HG03097 (cell line): ENCODE measurements around the gene CLSTN1.
"Not testable (repeated sequence)": the region's sequence is repeated elsewhere in the genome, so short reads cannot be mapped to it uniquely, and the experiment has no call there.

Source experiments
- ATAC-seq: cut with Tn5 transposase; IDR thresholded peaks from one replicate; pipeline ENCODE4 v1.9.1; 2021; ENCODE audit not compliant: unreplicated experiment, low FRiP score

Gene CLSTN1

DNA sequence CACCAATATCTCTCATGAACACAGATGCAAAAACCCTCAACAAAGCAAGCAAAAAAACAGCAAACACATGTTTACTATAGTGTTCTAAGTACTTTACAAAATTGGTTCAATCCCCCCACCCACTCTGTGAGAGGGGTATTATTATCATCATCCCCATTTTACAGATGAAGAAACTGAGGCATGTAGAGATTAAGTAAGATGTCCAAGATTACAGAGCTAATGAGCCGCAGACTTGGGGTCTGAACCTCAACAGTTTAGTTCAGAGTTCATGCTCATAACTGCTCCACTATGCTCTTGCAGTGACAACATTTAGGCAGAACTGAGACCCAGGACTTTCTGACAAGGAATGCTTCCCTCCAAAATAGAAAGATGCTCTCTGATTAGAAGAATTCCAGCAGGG is 21.9 kb downstream of the CLSTN1 start:
- no peak for ATAC-seq

DNA sequence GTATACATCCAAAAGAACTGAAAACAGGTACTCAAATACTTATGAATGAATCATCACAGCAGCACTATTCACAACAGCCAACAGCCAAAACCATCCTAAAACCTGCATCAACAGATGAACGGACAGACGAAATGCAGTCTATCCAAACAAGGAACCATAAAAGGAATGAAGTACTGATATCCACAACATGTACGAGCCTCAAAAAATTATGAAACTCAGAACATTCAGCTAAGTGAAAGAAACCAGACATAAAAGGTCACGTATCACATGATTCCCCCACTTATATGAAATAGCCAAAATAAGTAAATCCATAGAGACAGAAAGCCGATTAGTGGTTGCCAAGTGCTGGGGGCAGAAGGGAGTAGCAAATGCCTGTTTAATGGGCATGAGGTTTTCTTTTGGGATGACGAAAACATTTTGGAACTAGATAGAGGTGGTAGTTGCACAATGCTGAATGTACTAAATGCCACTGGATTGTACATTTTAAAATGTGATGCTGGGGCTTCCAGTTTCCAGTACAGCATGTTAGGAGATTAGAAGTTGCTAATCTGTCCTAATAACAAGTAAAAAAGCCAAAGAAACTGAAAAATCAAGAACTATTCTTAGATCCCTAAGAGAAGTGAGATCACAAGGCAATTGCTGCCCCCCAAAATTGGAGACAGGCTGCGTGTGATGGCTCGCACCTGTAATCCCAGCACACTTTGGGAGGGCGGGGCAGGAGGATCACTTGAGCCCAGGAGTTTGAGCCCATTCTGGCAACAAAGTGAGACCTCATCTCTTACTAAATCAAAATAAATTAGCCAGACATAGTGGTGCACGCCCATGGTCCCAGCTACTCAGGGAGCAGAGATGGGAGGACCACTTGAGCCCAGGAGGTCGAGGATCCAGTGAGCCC is 25.3 kb downstream of the CLSTN1 start:
- ATAC-seq: no peak

DNA sequence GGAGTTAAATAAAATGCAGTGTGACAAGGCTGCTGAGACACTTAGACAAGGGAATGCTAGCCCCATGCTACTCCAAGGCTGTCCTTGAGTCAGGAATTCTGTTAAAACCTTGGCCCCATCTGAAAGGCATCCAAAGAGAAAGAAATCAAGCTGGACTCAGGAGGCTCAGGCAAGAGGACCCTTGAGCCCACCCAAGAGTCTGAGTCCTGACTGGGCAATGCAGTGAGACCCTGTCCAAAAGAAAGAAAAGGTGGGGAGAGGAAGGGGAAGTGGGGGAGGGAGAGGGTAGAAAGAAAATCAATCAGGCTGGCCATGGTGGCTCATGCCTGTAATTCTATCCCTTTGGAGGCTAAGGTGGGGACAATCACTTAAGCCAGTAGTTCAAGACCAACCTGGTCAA is 26.7 kb downstream of the CLSTN1 start:
- no peak for ATAC-seq

DNA sequence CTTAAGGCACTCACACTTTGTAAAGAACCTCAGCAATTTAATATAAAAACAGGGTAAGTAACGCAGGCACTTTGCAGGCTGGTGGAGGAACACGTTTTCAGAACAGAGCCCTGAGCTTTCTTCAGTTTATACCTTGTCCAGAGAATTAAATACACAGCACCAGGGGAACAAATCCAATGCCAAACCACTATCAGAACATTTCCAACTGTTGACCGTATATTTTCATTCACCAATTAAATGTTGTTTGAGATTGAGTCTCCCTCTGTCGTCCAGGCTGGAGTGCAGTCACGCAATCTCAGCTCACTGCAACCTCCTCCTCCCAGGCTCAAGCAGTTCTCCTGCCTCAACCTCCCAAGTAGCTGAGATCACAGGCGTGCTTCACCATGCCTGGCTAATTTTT is 29.7 kb downstream of the CLSTN1 start:
- no peak for ATAC-seq

DNA sequence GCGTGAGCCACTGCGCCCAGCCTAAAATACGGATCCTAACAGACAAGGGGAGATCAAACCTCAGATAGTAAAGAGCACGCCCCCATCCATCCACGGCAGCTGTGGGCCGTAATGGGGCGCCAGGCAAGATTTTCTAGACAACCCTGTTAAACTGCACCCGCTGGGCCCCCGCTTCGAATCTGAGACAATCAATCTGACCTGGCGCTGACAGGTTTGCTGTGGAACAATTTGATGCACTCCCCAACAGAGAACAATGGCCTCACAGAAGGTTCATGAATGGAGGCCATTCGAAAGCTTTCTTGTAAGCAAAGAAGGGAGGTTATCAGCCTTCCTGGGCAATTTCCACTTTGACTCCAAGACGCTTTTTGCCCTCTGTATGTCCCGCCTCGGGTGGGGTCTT is 30.5 kb downstream of the CLSTN1 start:
- no peak for ATAC-seq

DNA sequence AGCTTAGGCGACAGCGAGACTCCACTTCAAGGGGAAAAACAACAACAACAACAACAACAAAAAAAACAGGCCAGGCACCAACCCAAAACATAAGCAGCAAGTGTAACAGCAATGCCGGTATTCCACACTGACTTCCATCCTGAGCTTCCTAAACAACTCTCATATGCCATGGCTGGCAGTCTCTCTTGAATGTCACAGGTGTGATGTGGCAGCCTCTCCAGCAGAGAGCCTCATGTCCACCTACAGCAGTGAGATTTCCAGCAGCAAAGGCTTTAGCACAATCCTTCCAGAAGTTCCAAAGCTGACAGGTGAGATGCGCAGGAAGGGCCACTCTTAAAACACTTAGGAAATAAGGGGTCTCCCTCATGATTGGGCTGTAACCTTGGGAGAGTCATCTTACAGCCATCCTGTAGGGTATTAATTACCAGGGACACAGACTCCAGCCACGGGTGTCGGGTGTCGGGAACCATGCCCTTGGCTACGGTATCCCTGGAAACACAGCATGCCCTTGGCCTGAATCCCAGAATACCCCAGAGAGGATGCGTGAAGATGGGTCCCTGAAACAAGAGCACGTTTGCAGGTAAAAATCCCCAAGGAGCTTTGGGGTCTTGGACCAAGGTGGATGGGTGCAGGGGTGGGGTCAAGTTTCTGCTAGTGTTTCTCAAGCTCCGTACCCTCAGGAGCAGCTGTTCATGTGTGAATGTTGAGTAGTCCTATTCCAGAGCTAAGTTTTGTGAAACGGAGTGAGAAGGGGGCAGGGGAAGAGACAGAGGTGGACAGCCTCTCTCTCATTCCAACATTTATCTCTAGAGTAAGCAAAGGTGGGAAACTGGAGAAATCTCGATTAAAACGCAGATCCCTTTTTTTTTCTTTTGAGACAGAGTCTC is 31.4 kb downstream of the CLSTN1 start:
- no peak for ATAC-seq

DNA sequence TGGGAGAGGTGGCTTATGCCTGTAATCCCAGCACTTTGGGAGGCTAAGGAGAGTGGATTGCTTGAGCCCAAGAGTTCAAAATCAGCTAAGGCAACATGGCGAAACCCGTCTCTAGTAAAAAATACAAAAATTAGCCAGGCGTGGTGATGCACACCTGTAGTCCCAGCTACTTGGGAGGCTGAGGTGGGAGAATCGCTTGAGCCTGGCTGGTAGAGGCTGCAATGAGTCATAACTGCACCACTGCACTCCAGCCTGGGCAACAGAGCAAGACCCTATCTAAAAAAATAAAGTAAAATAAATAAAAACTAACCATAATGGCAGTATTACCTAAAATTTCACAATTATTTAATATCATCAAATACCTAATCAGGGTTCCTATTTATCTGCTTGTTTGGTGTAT is 34.1 kb downstream of the CLSTN1 start:
- not testable (repeated sequence) for ATAC-seq

DNA sequence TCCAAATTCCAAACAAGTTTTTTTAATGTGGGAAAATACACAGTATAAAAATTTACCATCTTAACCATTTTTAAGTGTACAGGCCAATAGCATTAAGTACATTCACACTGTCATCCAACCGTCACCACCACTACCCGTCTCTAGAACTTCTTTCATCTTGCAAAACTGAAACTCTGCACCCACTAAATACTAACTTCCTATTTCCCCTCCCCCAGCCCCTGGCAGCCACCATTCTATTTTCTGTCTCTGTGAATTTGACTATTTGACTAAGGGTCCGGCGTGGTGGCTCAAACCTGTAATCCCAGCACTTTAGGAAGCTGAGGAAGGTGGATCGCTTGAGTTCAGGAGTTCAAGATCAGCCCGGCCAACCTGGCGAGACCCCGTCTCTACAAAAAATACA is 36.1 kb downstream of the CLSTN1 start:
- ATAC-seq: no peak

DNA sequence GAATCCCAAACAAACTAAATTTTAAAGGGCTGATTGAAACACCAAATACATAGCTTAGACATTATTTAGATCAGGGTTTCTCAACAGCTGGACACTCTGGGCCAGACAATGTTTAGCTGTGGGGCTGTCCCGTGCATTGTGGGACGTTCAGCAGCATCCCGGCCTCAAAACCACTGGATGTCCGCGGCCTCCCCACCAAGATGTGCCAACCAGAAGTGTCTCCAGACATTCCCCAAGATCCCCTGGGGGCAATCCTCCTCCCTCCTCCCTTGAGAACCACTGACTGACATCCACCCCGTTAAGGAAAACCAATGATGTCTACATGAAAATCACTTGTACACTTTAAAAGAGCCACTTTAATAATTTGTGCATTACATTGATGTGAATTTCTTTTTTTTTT is 38.4 kb downstream of the CLSTN1 start:
- ATAC-seq: no peak

DNA sequence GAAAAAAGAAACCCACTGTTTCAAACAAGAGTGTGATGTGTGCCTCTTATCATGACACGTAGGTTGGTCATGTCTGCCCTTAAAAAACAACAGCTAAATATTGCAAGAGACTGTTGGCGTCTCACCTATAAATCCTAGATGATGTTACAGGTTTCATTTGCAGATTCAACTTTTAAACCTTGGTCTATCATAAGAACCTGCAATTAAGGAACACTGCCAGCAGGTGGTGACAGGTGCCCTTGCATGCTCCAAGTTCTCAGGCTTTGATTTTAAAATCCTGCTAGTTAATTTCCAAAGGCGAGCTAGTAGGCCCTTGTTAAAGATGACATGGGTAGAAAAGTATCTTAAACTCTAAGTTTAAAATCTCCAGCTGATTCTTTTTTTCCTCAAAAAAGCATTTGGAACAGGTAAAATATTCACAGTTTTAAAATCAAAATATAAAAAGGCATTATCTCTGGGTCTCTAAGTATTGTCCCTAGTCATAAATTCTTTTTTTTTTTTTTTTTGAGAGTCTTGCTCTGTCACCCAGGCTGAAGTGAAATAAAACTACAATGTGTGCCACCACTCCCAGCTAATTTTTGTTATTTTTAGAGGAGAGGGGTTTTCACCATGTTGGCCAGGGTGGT is 39.1 kb downstream of the CLSTN1 start:
- no peak for ATAC-seq

DNA sequence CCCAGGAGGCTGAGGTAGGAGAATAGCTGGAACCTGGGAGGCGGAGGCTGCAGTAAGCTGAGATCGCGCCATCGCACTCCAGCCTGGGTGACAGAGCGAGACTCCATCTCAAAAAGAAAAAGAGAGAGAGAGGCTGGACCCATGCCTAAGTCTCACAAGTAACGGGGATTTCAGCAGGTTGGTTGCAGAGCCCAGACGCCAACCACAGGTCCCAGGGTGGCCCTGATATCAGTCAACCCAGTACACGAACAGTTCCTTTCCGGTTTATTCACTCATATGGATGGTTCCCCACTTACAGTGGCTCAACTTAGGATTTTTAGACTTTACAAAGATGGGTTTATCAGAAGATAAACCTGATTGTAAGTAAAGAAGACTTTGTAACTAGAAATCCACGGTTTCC is 40.9 kb downstream of the CLSTN1 start:
- ATAC-seq: no peak

DNA sequence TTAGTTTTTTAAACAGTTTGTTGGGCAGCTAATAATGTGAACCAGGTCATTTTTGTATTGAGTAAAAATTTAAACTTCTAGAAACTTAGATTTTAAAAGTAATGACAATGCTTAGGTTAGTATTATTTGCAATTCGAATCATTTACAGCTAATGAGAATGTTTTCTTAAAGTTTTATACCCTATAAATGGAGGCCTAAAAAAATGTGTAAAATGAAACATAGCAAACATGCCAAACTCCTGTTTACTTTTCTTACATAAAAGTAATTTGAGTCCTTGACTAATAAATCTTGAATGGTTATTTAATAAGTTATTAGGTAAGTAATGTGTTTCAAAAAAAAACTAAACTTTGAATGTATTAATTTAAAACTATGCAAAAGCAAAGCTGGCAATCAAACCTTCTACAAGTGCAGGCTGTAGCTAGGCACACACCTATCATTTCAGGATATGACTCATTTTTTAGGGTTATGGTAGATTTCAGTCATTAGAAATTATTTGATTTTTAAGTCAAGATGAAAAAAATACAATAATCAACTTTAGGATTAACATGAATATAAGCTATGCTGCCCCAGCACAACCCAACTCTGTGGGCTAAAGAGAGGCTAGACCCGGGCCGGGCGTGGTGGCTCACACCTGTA is 41.5 kb downstream of the CLSTN1 start:
- ATAC-seq: no peak

DNA sequence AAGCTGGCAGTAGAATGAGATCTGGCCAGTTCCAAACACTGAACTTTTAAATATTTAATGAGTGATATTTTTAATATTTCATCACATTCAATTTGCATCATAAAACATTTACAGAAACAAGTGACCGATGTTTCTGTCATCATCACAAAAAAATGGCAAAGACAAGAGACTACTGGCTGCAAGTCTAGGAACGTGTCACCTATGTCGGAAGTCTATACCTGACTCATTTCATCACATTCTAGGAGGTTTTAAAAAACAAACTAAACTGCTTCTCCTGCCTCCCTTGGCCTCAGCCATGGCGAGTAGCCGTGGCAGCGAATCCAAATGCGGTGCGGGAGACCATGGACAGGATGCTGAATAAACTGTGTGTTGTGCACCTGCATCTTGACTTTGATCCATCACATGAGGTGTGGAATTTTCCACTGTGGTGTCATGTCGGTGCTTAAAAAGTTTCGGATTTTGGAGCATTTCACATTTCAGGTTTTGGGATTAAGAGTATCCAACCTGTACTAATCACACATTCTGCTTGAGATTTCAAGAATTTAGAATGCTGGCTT is 43.1 kb downstream of the CLSTN1 start:
- no peak for ATAC-seq

DNA sequence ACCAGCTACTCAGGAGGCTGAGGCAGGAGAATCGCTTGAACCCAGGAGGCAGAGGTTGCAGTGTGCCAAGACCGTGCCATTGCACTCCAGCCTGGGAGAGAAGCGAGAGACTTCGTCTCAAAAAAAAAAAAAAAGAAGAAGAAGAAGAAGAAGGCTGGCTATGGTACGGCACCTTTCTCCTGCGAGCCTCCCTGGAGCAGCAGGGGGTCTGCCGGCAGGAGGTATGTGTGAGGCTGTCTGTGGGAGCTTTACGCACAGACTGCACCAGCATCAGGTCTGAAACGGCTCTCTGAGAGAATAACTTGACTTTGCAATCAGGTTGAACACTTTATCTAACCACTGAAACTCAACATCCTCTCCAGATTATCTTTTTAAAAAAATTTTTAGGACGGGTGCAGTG is 44.9 kb downstream of the CLSTN1 start:
- ATAC-seq: no peak

DNA sequence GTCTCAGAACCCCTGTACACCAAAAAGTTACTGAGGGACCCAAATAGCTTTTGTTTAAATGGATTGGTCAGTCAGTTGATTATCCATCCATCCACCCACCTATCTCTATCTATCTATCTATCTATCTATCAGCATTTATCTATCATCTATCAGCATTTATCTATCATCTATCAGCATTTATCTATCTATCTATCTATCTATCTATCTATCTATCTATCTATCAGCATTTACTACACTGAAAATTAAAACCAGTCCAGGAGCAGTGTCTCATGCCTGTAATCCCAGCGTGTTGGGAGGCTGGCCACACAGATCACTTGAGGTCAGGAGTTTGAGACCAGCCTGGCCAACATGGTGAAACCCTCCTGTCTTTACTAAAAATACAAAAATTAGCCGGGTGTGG is 47.1 kb downstream of the CLSTN1 start:
- no peak for ATAC-seq

DNA sequence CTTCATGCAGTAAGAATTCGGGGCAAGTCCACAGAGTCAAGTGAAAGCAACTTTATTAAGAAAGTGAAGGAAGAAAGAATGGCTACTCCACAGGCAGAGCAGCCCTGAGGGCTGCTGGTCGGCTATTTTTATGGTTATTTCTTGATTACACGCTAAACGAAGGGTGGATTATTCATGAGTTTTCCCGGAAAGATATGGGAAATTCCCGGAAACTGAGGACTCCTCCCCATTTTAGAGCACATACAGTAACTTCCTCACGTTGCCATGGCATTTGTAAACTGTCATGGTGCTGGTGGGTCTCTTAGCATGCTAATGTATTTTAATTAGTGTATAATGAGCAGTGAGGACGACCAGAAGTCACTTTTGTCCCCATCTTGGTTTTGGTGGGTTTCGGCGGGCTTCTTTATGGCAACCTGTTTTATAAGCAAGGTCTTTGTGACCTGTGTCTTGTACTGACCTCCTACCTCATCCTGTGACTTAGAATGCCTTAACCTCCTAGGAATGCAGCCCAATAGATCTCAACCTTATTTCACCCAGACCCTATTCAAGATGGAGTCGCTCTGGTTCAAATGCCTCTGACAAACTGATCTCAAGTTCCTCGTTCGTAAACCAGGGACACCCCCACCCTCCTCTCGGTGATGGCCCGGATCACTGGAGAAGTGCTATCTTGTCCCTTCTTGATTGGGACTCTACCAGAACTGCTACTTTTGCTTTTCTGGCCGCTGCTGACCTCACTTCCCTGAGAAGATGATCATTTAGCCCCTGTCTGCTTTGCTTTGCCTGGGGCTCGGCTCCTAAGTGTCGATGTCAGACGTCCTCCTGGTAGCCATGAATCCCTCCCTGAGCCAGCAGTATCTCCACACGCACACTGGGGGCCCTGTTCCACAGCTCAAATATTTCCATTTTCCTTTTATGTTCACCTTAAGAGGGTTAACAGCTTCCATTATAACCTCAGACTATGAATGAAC is 48.8 kb downstream of the CLSTN1 start:
- no peak for ATAC-seq

DNA sequence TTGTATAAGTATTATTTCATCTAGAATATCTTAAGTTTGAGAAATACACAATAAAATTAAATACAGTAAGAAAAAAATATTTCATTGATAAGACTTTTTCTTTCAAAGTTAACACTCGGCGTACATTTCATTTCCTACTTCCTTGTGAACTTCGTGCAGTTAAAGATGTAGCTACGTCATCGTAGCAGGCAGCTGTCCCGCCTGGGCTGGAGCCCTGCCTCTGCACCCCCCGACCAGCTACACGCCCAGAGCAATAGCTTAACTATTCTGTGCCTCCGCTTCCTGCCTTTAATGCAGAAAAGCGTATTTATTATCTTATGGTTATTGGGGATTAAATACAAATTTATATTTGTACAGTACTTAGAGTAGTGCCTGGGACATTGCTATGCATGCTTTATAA is 53.5 kb downstream of the CLSTN1 start:
- ATAC-seq: no peak

DNA sequence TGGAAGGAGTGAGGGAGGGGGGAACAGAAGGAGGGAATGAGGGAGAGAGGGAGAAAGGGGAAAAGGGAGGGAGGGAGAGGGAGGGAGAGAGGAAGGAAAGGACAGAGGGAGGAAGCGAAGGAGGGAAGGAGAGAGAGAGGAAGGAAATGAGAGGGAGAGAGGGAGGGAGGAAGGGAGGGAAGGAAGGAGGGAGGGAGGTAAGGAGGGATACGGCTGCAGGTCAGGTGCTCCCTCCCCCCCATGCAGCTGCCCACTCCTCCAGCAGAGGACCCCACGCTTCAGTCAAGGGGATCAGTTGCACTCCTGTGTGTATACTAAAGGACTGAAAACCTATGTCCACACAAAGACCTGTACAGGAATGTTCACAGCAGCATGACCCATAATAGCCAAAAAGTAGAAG is 54.8 kb downstream of the CLSTN1 start:
- no peak for ATAC-seq

DNA sequence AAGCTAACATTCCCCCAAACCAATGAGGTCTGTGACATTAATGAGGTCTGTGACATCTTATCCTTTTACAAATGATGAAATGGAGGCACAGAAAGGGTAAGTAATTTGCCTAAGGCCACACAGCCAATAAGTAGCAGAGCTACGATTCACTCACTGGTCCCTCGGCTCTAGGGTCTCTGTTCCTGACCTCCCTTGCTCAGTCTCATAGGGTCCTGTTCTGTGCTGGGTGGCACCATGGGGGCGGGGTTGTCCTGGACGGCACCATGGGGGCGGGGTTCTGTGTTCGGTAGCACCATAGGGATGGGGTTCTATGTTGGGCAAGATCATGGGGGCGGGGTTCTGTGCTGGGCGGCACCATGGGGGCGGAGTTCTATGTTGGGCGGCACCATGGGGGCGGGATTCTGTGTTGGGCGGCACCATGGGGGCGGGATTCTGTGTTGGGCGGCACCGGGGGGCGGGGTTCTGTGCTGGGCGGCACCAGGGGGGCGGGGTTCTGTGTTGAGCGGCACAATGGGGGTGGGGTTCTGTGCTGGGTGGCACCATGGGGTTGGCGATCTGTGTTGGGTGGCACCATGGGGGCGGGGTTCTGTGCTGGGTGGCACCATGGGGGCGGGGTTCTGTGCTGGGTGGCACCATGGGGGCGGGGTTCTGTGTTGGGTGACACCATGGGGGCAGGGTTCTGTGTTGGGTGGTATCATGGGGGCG is 55.6 kb downstream of the CLSTN1 start:
- no peak for ATAC-seq
